ENCODE results near the gene PTRH2. TPM values are rescaled to one million over a fixed set of nuclear protein-coding genes. Genes with fewer than 3 reads are reported as not detected.
"Not testable (repeated sequence)": the region's sequence is repeated elsewhere in the genome, so short reads cannot be mapped to it uniquely, and the experiment has no call there.

Gene PTRH2
- total RNA-seq: 10 to 100 TPM; 22.2 to 29.3 TPM

DNA sequence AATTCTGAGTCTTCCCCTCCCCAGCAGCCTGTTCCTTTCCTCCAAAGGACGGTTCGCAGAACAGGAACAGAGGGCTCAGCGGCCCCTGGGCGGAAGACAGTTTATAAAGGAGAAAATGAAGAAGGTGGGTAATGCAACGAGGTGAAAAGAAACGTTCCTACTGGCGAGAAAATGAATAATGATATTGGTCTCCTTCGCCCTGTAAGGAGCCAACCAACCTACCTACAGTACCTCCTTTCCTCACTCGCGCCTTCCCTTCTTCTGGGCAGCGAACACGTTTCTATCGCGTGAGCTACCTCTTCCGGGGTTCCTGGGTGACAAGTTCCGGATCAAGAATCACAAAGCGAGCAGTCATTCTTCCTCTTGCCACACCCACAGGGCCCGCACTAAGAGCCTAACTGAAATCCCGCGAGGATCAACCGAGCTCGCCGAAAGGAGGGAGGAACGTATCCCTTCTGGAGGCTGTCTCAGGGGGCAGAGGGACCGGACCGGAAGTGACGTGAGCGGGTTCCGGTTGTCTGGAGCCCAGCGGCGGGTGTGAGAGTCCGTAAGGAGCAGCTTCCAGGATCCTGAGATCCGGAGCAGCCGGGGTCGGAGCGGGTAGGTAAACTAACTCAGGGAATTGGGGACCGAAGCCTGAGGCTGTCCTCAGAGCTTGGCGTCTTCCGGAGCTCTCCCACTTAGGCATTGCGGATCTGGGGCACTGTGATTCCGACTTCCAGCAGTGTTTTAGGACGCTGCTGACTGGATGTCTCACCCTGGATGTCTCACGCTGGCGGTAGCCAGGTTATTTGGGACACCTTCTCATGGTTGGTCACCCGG lies at the start of gene PTRH2, which contains the start of gene VMP1:
Gene PTRH2 (minus strand): TSS at position 282 of the 822 bp plus-strand sequence. CDS start 9,452 bp downstream, outside the sequence.
Gene VMP1 (plus strand): TSS at position 506 of the 822 bp plus-strand sequence. CDS start 23,793 bp downstream, outside the sequence.
- Mint-ChIP-seq H3K36me3 (ENCODE audit: insufficient read depth in 2 of 2) (peaks cover 12 to 15% of the 10 kb centered on the region in 2 donors), H3K27me3 (ENCODE audit: low read depth) (no peaks in the 10 kb centered on the region), H3K27ac (peak within 1 kb of the TSS; percentile 96), H3K4me1 (ENCODE audit: low read depth) (peaks cover 73% of the 10 kb centered on the region), H3K4me3 (peak within 1 kb of the TSS; percentile 91), H3K9me3 (no peaks in the 10 kb centered on the region)
- DNase-seq: peak; percentile 93 to 96
- peak; percentile 97 to 98 for ATAC-seq (replicated peaks in 1 of 2)

DNA sequence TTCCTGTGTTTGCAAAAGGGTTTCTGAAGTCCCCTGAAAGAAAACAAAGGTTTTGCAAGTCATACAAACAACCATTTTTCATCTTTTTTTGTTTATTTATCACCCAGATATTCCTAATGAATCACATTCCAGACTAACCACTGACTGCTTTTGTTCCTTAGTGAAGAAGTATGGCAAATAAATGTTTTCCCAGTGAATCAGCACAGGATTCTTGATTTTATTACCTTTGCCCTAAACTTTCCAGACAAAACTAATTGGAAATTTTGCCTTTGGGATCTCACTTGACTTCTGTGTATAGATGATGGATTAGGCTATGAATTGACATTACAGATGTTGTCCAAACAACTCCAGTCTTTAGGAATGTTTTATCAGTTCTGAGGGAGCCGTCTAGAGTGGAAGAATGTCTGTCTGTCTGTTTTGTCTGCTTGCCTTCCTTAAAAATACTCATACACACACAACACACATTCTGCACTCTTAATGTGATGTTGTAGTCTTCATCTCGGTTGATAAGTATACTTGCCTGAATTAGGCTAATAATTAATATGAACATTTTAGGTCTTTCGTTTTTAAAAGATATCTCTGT lies 49.1 kb upstream of the PTRH2 start:
- Mint-ChIP-seq H3K36me3 (ENCODE audit: insufficient read depth in 2 of 2) (peaks cover 15 to 38% of the 10 kb centered on the region in 2 donors), H3K27ac (peak overlapping the region; percentile 100), H3K4me1 (ENCODE audit: low read depth) (peaks cover 92% of the 10 kb centered on the region), H3K4me3 (peak overlapping the region; percentile 46 to 55), H3K9me3 (peaks cover 4% of the 10 kb centered on the region in 2 donors), H3K27me3 (ENCODE audit: low read depth) (no peaks in the 10 kb centered on the region)
- DNase-seq (no peak), ATAC-seq (replicated peaks in 1 of 2) (no peak)

DNA sequence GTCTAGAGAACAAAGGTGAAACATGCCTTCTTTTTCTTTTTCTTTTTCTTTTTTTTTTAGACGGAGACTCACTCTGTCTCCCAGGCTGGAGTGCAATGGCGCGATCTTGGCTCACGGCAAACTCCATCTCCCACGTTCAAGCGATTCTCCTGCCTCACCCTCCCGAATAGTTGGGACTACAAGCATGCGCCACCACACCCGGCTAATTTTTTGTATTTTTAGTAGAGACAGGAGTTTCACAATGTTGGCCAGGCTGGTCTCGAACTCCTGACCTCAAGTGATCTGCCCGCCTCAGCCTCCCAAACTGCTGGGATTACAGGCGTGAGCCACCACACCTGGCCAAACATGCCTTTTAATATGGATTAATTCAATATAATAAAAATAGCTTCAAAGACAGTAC lies 47.8 kb upstream of the PTRH2 start:
- peaks cover 13 to 29% of the 10 kb centered on the region in 2 donors for H3K36me3 Mint-ChIP-seq (ENCODE audit: insufficient read depth in 2 of 2)
- not testable (repeated sequence) for H3K9me3 Mint-ChIP-seq; ATAC-seq (replicated peaks in 1 of 2); DNase-seq; H3K27me3 Mint-ChIP-seq (ENCODE audit: low read depth)
- peaks cover 87% of the 10 kb centered on the region for H3K4me1 Mint-ChIP-seq (ENCODE audit: low read depth)
- H3K4me3 Mint-ChIP-seq: peak overlapping the region; percentile 78 to 89
- peak overlapping the region; percentile 100 for H3K27ac Mint-ChIP-seq

- ATAC-seq (replicated peaks in 1 of 2) (peak; percentile 61 to 72), DNase-seq (peak; percentile 34 to 35)
- Mint-ChIP-seq H3K27me3 (ENCODE audit: low read depth) (no peaks in the 10 kb centered on the region), H3K27ac (peak overlapping the region; percentile 100), H3K36me3 (ENCODE audit: insufficient read depth in 2 of 2) (peaks cover 10 to 25% of the 10 kb centered on the region in 2 donors), H3K4me3 (peak overlapping the region; percentile 78 to 89), H3K4me1 (ENCODE audit: low read depth) (peaks cover 84% of the 10 kb centered on the region), H3K9me3 (peaks cover 1 to 3% of the 10 kb centered on the region in 2 donors)
Observed at GRCh38 chr17:59754552-59754951, 47.3 kb upstream of the PTRH2 start.

GRCh38 chr17:59753522-59754467 lies 46.6 kb upstream of the PTRH2 start:
- DNase-seq: peak; percentile 28 to 50
- H3K27ac Mint-ChIP-seq: peak overlapping the region; percentile 100
- H3K27me3 Mint-ChIP-seq (ENCODE audit: low read depth): no peaks in the 10 kb centered on the region
- no peaks in the 10 kb centered on the region for H3K9me3 Mint-ChIP-seq
- H3K4me3 Mint-ChIP-seq: peak overlapping the region; percentile 78 to 95
- H3K36me3 Mint-ChIP-seq (ENCODE audit: insufficient read depth in 2 of 2): peaks cover 7 to 20% of the 10 kb centered on the region in 2 donors
- ATAC-seq (replicated peaks in 1 of 2): peak; percentile 39 to 56
- peaks cover 85% of the 10 kb centered on the region for H3K4me1 Mint-ChIP-seq (ENCODE audit: low read depth)

DNA sequence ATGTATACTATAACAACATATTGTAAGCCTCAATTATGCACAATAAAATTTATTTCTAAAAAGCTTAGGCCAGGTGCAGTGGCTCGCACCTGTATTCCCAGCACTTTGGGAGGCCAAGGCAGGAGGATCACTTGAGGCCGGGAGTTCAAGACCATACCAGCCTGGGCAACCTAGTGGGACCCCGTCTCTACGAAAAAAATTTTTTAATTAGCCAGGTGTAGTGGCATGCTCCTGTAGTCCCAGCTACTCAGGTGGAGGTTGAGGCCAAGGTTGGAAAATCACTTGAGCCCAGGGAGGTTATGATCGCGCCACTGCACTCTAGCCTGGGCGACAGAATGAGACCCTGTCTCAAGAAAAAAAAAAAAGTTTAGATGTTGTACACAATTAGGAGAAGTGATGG lies 45.7 kb upstream of the PTRH2 start:
- DNase-seq (no peak), ATAC-seq (replicated peaks in 1 of 2) (no peak)
- no peaks in the 10 kb centered on the region for H3K27me3 Mint-ChIP-seq (ENCODE audit: low read depth)
- H3K27ac Mint-ChIP-seq: peak overlapping the region; percentile 100
- H3K9me3 Mint-ChIP-seq: no peaks in the 10 kb centered on the region
- H3K4me1 Mint-ChIP-seq (ENCODE audit: low read depth): peaks cover 80% of the 10 kb centered on the region
- H3K4me3 Mint-ChIP-seq: peak overlapping the region; percentile 78 to 95
- H3K36me3 Mint-ChIP-seq (ENCODE audit: insufficient read depth in 2 of 2): peaks cover 4 to 16% of the 10 kb centered on the region in 2 donors

DNA sequence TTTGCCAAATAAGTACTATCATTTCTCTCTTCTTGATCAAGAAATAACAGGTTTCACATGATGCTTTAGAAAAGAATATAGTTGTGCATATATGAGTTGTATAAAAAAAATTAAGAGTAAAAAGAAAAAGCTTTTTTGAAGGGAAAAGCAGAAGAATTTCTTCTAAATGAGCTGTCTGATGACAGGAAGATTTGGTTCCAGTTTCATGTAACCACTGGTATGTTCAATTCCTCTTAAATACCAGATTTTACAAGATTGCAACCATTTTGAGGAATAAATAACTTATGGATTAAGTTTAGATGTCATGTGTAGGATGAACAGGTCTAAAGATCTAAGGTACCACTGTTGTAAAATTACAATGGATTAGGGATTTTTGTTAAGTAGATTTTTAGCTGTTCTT lies 45.2 kb upstream of the PTRH2 start:
- H3K9me3 Mint-ChIP-seq: no peaks in the 10 kb centered on the region
- no peaks in the 10 kb centered on the region for H3K27me3 Mint-ChIP-seq (ENCODE audit: low read depth)
- peaks cover 76% of the 10 kb centered on the region for H3K4me1 Mint-ChIP-seq (ENCODE audit: low read depth)
- DNase-seq (no peak), ATAC-seq (replicated peaks in 1 of 2) (peak; percentile 0 to 1)
- H3K36me3 Mint-ChIP-seq (ENCODE audit: insufficient read depth in 2 of 2): peaks cover 2 to 14% of the 10 kb centered on the region in 2 donors
- peak overlapping the region; percentile 100 for H3K27ac Mint-ChIP-seq
- H3K4me3 Mint-ChIP-seq: peak overlapping the region; percentile 78 to 95

GRCh38 chr17:59751955-59752413 lies 44.8 kb upstream of the PTRH2 start:
- peak overlapping the region; percentile 100 for H3K27ac Mint-ChIP-seq
- DNase-seq (peak; percentile 37 to 63), ATAC-seq (replicated peaks in 1 of 2) (peak; percentile 74 to 81)
- H3K36me3 Mint-ChIP-seq (ENCODE audit: insufficient read depth in 2 of 2): peaks cover 2 to 14% of the 10 kb centered on the region in 2 donors
- H3K9me3 Mint-ChIP-seq: no peaks in the 10 kb centered on the region
- H3K27me3 Mint-ChIP-seq (ENCODE audit: low read depth): no peaks in the 10 kb centered on the region
- peak overlapping the region; percentile 78 to 95 for H3K4me3 Mint-ChIP-seq
- peaks cover 76% of the 10 kb centered on the region for H3K4me1 Mint-ChIP-seq (ENCODE audit: low read depth)

DNA sequence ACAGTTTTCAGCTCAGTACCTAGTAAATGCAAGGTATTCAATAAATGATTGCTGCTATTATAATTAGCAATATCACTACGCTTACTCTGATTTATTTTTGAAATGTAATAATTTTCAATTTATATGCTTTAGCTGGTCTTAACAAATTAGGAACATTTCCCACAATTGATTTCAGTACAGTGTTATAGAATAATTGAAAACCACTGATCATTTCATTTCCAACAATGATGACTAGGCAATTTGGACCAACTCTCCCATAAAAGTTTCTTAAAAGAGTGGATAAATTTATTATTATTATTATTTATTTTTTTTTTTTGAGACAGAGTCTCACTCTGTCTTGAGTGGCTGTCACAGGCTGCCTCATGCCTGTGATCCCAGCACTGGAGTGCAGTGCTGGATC lies 41.4 kb upstream of the PTRH2 start:
- Mint-ChIP-seq H3K27me3 (ENCODE audit: low read depth) (no peaks in the 10 kb centered on the region), H3K9me3 (peaks cover 0 to 2% of the 10 kb centered on the region in 2 donors), H3K4me1 (ENCODE audit: low read depth) (peaks cover 50% of the 10 kb centered on the region), H3K36me3 (ENCODE audit: insufficient read depth in 2 of 2) (peaks cover 3 to 5% of the 10 kb centered on the region in 2 donors), H3K27ac (no peak overlapping the region), H3K4me3 (no peak overlapping the region)
- ATAC-seq (replicated peaks in 1 of 2) (no peak), DNase-seq (no peak)

DNA sequence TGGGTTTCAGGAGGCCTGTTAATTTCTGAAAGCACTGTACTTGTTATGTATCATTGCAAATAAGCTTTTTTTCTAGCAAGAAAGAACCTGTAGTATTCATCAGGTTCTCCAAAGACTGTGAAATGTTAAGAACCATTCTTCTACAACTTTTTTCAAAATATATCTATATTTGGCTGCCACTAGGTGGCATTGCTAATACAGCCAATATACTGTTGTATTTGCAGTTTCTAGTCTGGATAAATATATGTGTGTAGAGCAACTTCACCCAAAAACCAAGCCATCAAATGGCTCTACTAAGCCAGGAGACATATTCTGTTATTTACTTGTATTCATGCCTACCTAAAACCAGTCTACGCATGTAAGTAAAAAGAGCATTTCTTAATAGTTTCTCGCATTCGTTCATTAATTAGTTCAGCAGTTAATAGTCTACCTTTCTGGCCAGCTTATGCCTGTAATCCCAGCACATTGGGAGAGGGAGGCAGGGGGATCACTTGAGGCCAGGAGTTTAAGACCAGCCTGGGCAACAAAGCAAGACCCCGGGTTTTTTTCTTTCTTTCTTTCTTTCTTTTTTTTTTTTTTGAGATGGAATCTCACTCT lies 39.7 kb upstream of the PTRH2 start:
- Mint-ChIP-seq H3K27ac (peak overlapping the region; percentile 73), H3K4me1 (ENCODE audit: low read depth) (peaks cover 34% of the 10 kb centered on the region), H3K27me3 (ENCODE audit: low read depth) (no peaks in the 10 kb centered on the region), H3K9me3 (peaks cover 0 to 2% of the 10 kb centered on the region in 2 donors), H3K36me3 (ENCODE audit: insufficient read depth in 2 of 2) (peaks cover 7 to 12% of the 10 kb centered on the region in 2 donors), H3K4me3 (no peak overlapping the region)
- no peak for DNase-seq
- ATAC-seq (replicated peaks in 1 of 2): peak; percentile 56 to 62

DNA sequence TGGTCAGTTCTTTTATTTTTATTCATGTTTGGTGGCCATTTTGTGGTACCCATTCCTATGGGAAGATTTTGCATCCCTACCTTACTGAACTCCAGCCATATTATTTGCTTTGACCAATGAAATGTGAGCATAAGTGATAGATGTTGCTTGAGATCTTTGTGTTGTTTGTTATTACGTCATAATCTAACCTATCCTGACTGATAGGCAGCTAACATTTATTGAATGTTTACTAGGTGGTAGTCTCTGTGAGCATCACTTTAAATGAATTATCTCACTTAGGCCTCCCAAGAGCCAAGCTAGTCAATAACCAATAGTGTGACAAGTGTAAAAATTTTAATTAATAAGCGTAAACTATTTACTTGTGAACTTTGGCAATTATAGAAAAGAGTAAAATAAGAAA lies 37.8 kb upstream of the PTRH2 start:
- H3K27ac Mint-ChIP-seq: no peak overlapping the region
- H3K4me3 Mint-ChIP-seq: no peak overlapping the region
- H3K9me3 Mint-ChIP-seq: peaks cover 0 to 2% of the 10 kb centered on the region in 2 donors

DNA sequence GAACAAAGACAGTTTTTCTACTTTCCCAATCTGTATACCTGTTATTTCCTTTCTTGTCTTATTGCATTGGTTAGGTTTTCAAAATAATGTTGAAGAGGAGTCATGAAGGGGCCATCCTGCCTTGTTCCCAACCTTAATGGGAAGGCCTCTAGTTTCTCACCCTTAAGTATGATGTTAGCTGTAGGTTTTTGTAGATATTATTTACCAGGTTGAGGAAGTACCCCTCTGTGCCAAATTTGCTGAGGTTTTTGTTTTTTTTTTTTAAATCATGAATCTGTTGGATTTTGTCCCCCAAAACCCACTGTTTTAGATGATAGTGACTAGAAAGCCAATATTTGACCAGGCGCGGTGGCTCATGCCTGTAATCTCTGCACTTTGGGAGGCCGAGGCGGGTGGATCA lies 36.6 kb upstream of the PTRH2 start:
- DNase-seq: no peak
- H3K9me3 Mint-ChIP-seq: peaks cover 0 to 2% of the 10 kb centered on the region in 2 donors
- H3K27me3 Mint-ChIP-seq (ENCODE audit: low read depth): no peaks in the 10 kb centered on the region
- no peak for ATAC-seq (replicated peaks in 1 of 2)
- H3K4me1 Mint-ChIP-seq (ENCODE audit: low read depth): peaks cover 13% of the 10 kb centered on the region
- no peak overlapping the region for H3K27ac Mint-ChIP-seq
- no peak overlapping the region for H3K4me3 Mint-ChIP-seq
- H3K36me3 Mint-ChIP-seq (ENCODE audit: insufficient read depth in 2 of 2): peaks cover 10 to 13% of the 10 kb centered on the region in 2 donors

More for the DNA sequence above, 37.8 kb upstream of the PTRH2 start:
- Mint-ChIP-seq H3K36me3 (ENCODE audit: insufficient read depth in 2 of 2) (peaks cover 10 to 13% of the 10 kb centered on the region in 2 donors), H3K4me1 (ENCODE audit: low read depth) (peaks cover 20% of the 10 kb centered on the region), H3K27me3 (ENCODE audit: low read depth) (no peaks in the 10 kb centered on the region)
- no peak for DNase-seq
- ATAC-seq (replicated peaks in 1 of 2): no peak
